Brain microvascular endothelial cell (primary cell): ENCODE results near the gene METTL9.

ENCODE experiments used
- DNase-seq: peaks from one replicate; pipeline ENCODE4 v3.0.0-alpha.2; 2020
- H3K27ac ChIP-seq: fragments of 250-450 bp; sonication (Bioruptor Pico); 2 replicates; pipeline ENCODE4 v1.5.1; 2020; ENCODE audit warnings: mild to moderate bottlenecking, moderate library complexity
- H3K27me3 ChIP-seq: fragments of 250-450 bp; sonication (Bioruptor Pico); replicated peaks from 2 replicates; pipeline ENCODE4 v1.5.1; 2020; ENCODE audit warnings: mild to moderate bottlenecking
- H3K36me3 ChIP-seq: fragments of 250-450 bp; sonication (Bioruptor Pico); replicated peaks from 2 replicates; pipeline ENCODE4 v1.5.1; 2020; ENCODE audit warnings: mild to moderate bottlenecking
- H3K4me3 ChIP-seq: 2 replicates; pipeline ENCODE4 v1.5.1; 2011; ENCODE audit warnings: low read depth, mild to moderate bottlenecking, control low read depth, low read length, moderate library complexity
- CTCF ChIP-seq: IDR thresholded peaks from 2 replicates; pipeline ENCODE4 v1.5.1; 2011; ENCODE audit warnings: low read depth, mild to moderate bottlenecking, moderate library complexity, low read length, control low read depth, inconsistent platforms; ENCODE audit errors: missing control alignments
- in situ Hi-C: cut with HindIII; loops from 2 replicates; pipeline ENCODE4 v1.10.0; 2017; ENCODE audit warnings: low sequenced_read_pairs, low pct_ligation_motif_present

The METTL9 gene

DNA sequence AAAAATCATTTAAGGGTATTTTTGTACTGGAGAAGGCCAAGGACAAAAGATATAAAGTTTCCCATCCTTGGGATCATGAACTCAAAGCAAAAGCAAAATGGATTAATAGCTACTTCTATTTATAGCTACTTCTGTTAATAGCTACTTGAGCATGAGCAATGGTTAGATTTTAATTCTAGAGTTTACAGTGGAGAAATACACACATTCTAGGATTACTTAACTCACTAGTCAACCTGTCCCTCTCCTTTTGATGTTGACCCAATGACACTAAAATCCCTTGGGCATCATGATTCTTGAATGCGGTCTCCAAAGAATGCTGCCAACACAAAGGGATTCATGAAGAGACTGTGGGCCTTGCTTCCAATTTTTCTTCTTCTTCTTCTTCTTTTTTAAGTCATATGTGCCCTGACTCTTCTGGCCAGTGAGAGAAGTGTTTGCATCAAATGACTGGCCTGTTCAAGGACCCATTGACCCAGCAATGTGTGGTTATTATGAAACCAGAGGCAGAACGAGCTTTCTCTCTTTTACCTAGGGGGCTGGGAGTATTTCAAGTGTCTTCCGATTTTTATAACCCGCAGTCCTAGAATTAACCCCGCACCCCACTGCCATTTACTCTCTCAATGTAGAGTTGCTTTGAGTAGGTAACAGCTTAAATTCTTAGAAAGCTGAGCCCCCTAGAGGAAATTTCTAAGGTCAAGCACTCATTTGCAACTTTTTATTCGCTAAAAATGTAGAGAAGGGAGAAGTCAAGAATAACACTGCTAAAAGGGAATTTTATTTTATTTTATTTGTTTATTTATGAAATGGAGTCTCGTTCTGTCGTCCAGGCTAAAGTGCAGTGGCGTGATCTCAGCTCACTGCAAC is 99.0 kb downstream of the METTL9 start:
- TF ChIP-seq CTCF = no peak
- Histone ChIP-seq H3K27ac (no peak overlapping the region), H3K36me3 (no peaks in the 10 kb centered on the region), H3K27me3 (no peaks in the 10 kb centered on the region), H3K4me3 (no peak overlapping the region)
- DNase-seq = no peak
- in situ Hi-C loops = no loop called here

DNA sequence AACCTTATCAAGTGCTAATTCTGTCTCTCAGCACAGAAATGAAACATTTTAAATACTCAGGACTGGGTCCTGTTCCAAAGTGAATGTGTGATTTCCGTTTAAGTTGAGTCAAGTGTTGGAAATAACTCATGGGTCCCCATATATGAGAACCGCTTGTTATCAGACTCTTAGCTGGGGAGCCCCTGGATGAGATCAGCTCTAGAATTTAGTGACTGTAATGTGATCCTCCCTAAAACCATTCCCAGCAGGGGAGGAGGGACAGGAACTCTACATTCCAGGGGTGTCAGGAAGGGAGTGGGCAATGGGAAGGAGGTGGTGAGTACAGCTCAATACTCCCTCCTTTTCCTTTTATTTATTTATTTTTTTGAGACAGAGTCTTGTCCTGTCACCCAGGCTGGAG is 101.9 kb downstream of the METTL9 start:
- no peak for DNase-seq
- no peaks in the 10 kb centered on the region for H3K27me3 ChIP-seq
- no peaks in the 10 kb centered on the region for H3K36me3 ChIP-seq
- no peak for TF ChIP-seq CTCF
- H3K4me3 ChIP-seq = no peak overlapping the region
- in situ Hi-C loops = no loop called here
- H3K27ac ChIP-seq = no peak overlapping the region

GRCh38 chr16:21702276-21702675 is 102.9 kb downstream of the METTL9 start:
- no peaks in the 10 kb centered on the region for H3K36me3 ChIP-seq
- TF ChIP-seq CTCF = no peak
- H3K27ac ChIP-seq = no peak overlapping the region
- H3K27me3 ChIP-seq = no peaks in the 10 kb centered on the region
- in situ Hi-C loops = no loop called here
- no peak for DNase-seq
- no peak overlapping the region for H3K4me3 ChIP-seq

DNA sequence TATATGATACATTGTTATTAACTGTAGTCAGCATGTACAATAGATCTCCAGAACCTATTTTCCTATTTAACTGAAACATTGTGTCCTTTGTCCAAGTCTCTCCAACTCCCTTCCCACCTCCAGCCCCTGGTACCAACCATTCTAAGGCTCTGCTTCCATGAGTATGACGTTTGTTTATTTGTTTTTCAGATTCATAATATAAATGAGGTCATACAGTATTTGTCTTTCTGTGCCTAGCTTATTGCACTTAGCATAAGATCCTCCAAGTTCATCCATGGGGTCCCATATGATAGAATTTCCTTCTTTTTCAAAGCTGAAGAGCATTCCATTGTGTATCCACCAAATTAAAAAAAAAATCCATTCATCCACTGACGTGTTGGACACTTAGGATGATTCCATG is 103.8 kb downstream of the METTL9 start:
- no peak for TF ChIP-seq CTCF
- no peaks in the 10 kb centered on the region for H3K36me3 ChIP-seq
- in situ Hi-C loops = no loop called here
- DNase-seq = no peak
- no peak overlapping the region for H3K27ac ChIP-seq
- H3K4me3 ChIP-seq = no peak overlapping the region
- no peaks in the 10 kb centered on the region for H3K27me3 ChIP-seq

DNA sequence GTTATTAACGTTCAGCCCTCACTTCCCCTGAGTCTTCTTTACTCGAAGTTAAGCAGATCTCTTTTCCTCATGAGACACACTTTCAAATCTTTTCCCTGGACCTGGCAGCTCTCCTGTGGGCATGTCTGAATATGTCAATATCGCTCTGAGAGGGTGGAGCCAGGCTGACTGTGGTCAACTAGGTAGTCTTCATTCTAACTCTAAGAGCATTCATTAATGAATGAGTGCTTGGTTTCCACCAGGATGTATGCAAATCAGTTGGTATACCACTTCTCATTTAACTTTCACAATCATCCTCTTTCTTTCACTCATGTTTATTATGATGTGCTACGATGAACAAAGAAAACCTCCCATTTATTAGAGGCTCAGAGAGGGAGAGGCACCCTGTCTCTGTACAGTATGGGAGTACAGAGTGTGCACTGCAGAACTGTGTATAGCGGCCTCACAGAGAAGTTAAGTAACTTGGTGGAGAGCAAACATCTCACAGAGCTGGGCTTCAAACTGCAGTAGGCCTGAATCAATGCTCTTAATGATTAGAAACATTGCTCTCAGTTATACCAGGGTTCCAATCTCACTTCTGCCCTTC is 104.3 kb downstream of the METTL9 start:
- Histone ChIP-seq H3K4me3 (no peak overlapping the region), H3K27me3 (no peaks in the 10 kb centered on the region), H3K36me3 (no peaks in the 10 kb centered on the region), H3K27ac (no peak overlapping the region)
- no peak for DNase-seq
- no peak for TF ChIP-seq CTCF
- in situ Hi-C loops = no loop called here
